Inflammatory macrophage (primary cell): ENCODE results near the gene EPS8.
A peak's percentile ranks its signal among the peaks of the same experiment; 100 is the strongest.
"Not testable (repeated sequence)": the region's sequence is repeated elsewhere in the genome, so short reads cannot be mapped to it uniquely, and the experiment has no call there.

Source experiments
- DNase-seq, 2 donors: peaks; one replicate each; pipeline ENCODE4 v3.0.0-alpha.2; 2020 to 2022

The EPS8 gene

GRCh38 chr12:15636060-15636890 lies 152.9 kb downstream of the EPS8 start:
- no peak for DNase-seq

DNA sequence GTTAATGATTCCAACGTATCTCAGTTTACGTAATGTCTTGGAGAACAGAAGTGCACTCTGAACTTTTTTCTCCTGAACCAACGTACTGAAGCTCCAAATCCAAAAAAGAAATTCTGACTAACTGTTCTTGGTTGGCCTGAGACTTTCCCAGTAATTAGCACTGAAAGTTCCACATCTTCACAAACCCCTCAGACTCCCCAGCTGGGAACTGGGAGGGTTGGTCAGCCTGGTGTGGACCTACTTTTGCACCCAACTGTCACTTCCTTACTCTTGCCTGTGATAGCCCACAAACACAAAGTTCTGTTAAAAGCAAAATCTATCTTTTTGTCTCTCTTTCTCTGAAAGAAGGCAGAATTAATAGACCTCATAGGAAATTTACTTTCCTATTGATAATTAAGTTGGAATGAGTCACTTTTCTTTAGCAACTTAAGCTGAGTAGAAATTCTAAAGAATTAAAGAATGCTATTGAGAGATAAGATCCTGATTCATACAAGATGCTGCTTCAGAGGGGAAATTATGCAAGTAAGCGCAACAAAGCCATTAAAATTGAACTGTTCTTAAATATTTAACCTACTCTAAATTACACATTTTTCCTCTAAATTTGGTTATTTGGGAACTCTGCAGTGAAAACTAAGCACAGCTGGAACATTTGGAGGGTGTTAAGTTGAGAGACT lies 155.0 kb downstream of the EPS8 start:
- DNase-seq, result no peak

GRCh38 chr12:15633201-15633600 lies 156.0 kb downstream of the EPS8 start:
- DNase-seq, result no peak

DNA sequence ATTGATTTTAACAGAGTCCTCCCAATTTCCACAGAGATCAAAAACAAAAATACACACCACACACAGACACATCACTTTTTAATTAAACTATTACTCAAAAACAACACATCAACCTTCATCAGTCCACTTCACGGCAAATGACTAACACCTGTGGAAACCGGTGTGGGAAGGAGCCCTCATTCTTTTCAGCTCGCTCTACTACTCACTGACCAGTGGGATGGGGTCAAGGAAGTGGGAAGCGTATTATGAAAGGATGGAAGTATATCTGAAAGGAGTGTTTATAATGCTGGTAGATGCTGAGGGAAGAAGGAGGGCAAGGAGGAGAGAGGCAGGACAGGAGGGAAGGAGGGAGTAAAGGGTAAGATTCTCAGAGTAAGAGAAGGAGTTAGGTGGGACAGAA lies 156.5 kb downstream of the EPS8 start:
- no peak for DNase-seq

DNA sequence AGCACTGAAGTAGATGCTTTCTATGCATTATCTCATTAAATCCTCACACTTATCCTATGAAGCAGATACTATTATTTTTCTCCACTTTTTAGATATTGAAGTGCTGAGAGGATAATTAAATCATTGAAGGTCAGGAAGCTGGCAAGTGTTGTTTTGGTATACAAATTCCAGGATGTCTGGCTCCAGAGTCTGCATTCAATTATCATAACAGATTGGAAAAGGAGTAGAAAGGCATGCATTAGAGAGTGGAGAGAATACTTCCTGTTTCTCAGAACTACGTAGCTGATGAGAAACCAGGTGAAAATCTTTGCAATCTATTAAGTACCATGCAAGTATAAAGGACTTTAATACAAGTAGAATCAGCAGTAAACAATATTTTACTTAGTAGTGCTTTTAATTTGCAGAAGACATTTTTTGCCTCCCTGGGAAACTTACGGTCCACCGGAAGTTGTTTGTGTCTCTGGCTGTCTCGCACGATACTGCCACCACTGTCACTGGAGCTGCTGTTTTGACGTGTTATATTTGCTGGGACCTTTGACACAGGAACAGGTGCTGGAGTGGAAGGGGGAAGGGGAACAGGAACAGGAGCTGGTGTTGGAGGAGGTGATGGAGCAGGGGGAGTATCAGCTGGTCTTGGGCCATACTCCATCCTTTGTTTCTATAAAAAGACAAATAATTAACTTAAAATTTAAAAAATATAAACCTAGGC lies 158.0 kb downstream of the EPS8 start:
- no peak for DNase-seq

DNA sequence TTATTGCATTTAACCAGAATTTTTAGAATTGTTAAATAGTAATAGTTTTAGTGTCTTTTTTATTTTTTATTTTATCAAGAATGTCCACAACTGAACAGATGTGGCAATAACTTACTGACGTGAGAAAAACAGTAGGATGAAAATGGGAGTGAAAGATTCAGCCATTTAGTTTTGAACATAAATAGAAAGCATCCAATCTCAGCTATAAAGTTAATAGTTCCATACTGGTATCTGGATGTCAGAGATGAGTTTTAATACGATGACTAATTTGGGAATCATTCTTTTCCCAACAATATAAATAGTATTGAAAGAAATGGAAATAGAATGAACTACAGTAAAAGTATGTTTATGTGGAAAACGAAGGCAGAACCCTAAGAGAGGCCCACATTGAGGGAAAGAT lies 159.4 kb downstream of the EPS8 start:
- no peak for DNase-seq

GRCh38 chr12:15629108-15629507 lies 160.1 kb downstream of the EPS8 start:
- peak; percentile 40 to 43 for DNase-seq

DNA sequence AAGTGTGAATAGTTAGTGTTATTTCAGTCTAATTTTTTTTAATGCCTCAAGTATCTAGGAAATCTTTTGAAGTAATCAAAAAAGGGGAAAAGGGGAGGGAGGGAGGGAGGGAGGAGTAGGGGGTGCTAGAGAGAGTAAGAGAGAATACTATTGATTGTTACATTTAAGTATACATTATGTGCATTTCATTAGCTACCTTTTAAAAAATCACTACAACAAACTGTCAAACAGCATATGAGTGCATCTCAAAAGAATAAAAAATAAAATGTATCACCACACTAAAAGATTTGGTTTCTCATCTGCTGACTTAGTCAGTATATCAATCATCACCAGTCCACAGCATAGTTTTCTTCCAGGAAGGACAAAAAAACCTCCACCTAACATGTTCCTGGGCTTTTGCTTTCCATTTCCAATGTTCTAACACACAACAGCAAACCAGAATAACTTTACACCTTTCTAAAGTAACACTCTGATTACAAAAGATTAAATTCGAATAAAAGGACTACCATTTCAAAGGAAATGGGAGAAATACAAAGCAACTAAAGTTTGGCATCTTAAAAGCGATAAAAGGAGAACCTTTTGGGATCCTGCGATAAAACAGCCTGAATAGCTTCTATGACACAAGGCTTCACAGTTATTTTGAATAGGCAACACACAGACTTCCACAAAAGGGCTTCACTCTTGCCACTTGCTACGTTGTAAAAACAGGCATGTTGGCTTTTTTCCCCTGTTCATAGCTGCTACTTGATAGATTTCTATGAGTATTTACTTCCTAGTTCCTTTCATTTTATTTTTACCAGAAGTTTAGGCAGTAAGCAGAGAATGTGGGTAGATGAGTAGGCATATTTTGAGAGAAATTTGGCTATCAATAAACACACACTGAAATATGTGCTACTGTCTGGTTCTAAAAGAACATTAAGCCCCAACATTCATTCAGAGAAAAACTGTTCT lies 160.9 kb downstream of the EPS8 start:
- DNase-seq, result peak; percentile 19 to 26

DNA sequence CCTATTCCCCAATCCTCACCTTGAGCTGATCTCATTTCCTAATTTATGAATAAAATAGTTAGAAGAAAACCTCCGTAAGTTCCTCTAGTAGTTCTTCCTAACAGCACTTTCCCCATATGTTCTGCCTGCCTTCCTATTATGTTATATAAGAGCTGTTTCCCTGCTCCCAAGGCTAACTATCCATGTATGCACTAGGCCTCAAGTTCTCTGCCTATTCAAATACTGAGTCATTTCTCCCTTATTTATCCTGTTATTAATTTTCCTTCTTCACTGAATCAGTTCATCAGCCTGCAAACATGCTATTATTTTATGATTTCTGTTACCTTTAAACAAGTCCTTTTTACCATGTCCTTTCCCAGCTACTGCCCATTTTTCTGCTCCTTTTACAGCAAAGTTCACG lies 164.1 kb downstream of the EPS8 start:
- no peak for DNase-seq

DNA sequence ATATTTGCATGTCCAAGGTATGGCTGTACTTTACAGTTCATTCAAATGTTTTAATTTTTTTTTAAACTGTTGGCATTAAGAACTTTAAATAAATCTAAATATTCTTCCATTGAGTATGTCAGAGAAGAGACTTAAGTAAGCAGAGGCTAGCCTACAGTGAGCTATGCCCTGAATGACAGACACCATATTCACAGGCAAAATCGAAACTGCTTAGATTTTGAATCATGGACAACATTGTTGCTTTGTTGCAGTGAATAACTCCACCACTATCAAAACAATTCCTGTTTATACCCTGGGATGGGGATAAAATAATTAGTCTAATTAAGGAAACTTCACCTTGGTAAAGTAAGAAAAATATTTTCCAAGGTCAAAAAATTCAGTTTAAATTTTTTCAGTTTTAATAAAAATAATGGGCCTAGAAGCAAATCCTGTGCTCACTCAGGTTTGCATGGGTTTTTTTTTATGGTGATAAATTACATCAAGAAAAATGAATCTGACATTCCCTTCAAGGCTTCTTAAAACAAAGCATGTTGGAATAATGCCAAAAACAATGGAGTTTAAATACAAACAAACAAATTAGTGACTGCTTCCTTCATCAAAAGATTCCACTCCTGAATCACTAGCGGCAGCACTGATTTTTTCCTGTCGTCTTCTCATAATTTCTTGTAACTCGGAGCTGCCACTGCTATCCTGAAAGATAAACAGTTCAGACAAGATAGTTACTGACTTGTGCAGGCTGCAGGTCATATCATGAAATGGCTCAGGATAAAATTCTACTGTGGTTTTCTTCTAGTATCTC lies 168.2 kb downstream of the EPS8 start:
- no peak for DNase-seq

DNA sequence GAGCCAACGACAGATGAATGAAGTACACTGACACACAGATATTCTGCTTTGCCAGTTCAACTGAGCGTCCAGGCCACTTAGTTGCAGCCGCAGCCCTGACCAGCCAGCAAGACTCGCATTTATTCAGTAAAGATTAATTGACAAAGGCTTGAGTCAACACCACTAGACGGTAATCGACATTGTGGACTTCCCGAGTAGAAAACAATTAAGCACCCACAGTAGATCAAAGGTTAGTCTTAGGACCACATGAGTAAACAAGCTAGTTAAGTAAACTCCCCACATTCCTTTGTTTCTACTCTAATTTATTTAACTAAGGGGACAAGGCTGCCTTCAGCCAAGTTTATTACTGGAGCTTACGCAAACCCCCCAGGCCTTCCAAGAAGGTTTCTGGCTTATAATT lies 172.7 kb downstream of the EPS8 start:
- DNase-seq, result not testable (repeated sequence)

- no peak for DNase-seq
These were observed 175.2 kb downstream of the EPS8 start for GRCh38 chr12:15613981-15614380.

DNA sequence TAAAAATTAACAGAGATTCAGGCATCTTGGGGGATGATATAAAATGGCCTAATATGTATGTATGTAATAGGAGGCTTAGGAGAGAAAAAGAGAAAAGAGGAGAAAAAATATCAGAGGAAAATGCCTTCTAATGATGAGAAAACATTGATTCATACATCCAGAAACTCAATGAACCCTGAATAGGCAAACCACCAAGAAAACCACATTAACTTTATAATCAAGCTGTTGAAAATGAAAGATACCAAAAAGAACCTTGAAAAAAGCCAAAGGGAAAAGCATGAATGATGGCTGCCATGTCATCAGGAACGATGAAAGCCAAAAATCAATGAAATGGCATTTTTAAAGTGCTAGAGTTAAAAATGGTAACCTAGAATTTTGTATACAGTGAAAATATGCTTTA lies 180.2 kb downstream of the EPS8 start:
- no peak for DNase-seq

DNA sequence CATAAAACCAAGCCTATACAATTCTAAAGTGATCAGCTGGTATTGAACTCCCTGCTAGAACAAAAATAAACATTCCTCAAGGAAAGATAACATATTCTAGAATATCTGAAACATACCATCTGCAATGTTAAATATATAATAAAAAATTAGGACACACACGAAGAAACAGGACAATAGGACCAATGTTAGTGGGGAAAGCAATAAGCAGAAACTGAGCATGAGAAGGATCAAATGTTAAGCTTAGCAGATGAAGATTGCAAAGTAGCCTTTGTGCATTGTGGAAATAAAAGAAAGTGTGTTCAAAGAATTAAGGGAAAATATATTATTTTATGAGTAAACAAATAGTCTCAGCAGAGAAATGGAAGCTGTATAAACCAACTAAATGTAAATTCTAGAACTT lies 180.8 kb downstream of the EPS8 start:
- DNase-seq, result no peak

DNA sequence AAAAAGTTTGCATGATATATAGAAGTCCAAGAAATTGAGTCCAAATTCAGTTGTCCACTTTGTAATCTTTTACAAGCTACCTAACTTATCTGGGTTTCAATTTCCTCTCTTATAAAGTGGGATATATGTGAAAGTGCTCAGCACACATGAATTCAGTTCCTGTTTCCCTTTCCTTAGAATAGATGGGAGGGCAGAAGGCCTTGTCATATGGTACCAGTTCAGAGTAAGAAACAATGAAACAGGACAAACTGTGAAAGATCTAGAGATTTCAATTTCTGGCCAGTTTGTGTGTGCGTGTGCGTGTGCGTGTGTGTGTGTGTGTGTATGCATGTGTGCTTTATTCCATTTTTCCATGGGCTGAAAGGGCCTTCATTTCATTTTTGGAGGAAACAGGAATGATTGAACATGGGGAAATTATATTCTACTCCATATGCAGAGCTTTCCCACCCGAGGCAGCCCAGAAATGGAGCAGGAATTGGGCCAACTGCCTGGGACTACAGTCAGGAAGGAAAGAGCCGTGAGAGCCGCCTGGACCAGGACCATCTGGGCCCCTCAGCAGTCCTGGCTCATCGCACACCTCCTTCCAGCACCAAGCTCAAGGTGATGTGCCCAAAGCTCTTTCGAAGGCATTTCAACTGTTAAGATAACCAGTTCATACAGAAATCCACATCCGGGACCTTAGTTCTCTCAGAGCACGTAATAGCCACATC lies 183.2 kb downstream of the EPS8 start:
- peak; percentile 27 to 37 for DNase-seq

DNA sequence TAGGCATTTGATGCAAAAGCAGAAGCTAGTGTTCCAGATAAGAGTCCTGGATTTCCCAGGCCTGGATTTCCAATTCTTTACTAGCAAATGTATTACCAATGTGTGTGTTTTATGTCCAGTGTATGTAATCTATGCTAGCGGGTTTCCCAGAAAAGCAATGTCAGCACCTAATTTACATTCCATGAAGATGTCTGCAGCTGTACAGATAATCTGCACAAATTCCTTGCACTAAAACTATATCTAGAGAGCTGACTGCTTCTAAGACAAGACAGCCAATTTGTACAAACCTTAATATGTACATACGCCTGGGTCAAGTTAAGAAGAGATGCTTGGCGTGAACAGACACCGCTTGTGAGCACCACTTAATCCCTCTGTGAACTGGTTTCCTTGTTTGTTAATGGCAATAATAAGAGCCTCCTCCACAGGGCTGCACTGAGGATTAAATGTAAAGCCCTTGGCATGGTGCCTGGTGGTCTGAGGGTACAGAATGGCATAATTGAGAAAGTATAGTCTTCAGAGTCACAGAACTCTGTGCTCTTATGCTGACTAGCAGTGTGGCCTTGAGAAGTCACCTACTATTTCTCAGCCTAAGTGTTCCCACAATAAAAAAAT lies 185.6 kb downstream of the EPS8 start:
- DNase-seq, result no peak

- peak in 1 of 2 donors; percentile 47 for DNase-seq
These were observed 187.0 kb downstream of the EPS8 start for GRCh38 chr12:15602051-15602672.

- peak; percentile 75 to 77 for DNase-seq
These were observed 187.9 kb downstream of the EPS8 start for GRCh38 chr12:15601210-15601800.

DNA sequence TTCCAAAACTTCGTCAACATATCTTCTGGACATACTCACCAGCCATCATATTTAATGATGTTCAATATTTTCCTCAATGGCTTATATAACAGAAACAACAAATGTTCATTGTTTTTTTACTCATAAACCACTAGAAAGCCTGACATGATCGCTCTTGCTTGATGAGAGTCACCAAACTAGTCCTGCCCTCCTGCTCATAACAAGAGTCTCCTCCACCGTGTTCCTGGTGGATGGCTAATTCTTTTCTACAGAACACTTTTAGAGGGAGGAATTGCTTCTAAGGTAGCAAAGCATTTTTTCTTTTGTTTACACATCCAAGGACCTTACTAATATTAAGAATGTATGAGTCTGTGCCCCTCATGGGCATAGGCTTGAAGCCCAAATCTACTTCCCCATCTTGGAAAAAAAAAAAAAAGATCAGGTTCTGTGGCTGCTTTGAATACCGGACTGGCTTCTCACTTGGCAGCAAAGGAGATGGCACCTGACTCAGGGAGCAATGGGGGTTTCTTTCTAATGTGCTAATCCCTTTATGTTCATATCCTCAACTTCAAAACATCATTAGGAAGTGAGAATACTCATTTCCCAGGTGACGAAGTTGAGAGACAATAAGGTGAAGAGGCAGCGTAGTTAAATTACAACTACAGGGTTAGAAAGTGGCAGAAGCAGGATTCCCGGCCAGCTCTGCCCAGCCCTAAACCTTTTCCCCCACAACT lies 188.8 kb downstream of the EPS8 start:
- no peak for DNase-seq
